KMS-11 (cell line): ENCODE measurements around the gene GRAMD4.

Experiments used
- H2AFZ ChIP-seq: fragments of 200-600 bp; sonication (generic); 2 replicates; pipeline ENCODE4 v1.6.1; 2016; ENCODE audit warnings: antibody characterized with exemption, mixed run types, low read depth
- H3K27ac ChIP-seq: fragments of 200-600 bp; sonication (generic); 2 replicates; pipeline ENCODE4 v1.6.1; 2016; ENCODE audit warnings: mild to moderate bottlenecking, mixed run types
- H3K27me3 ChIP-seq: fragments of 200-600 bp; sonication (generic); 2 replicates; pipeline ENCODE4 v1.6.1; 2017; ENCODE audit warnings: mild to moderate bottlenecking, low read depth, mixed run types, moderate library complexity; ENCODE audit not compliant: insufficient read depth
- H3K36me3 ChIP-seq: fragments of 200-600 bp; sonication (generic); 2 replicates; pipeline ENCODE4 v1.6.1; 2017; ENCODE audit warnings: mild to moderate bottlenecking, mixed run types; ENCODE audit not compliant: insufficient read depth
- H3K4me1 ChIP-seq: fragments of 200-600 bp; sonication (generic); 2 replicates; pipeline ENCODE4 v1.6.1; 2016; ENCODE audit warnings: mild to moderate bottlenecking, low read depth, mixed run types; ENCODE audit not compliant: poor library complexity, severe bottlenecking
- H3K4me2 ChIP-seq: fragments of 200-600 bp; sonication (generic); 2 replicates; pipeline ENCODE4 v1.7.0; 2016; ENCODE audit warnings: mild to moderate bottlenecking, mixed run types
- H3K4me3 ChIP-seq: fragments of 200-600 bp; sonication (generic); IDR thresholded peaks from 2 replicates; pipeline ENCODE4 v1.6.1; 2017; ENCODE audit warnings: low read depth, low read length, mixed read lengths; ENCODE audit not compliant: insufficient read depth
- H3K79me2 ChIP-seq: fragments of 200-600 bp; sonication (generic); 2 replicates; pipeline ENCODE4 v1.6.1; 2016; ENCODE audit warnings: low read depth, mixed run types; ENCODE audit not compliant: insufficient read depth
- H3K9ac ChIP-seq: fragments of 200-600 bp; sonication (generic); 2 replicates; pipeline ENCODE4 v1.6.1; 2016; ENCODE audit warnings: mild to moderate bottlenecking, mixed run types
- H4K20me1 ChIP-seq: fragments of 200-600 bp; sonication (generic); 2 replicates; pipeline ENCODE4 v1.6.1; 2016; ENCODE audit warnings: mild to moderate bottlenecking, mixed run types; ENCODE audit not compliant: insufficient read depth
- CTCF ChIP-seq: fragments of 200-600 bp; sonication (generic); conservative IDR thresholded peaks from 2 replicates; pipeline ENCODE4 v1.6.1; 2017; ENCODE audit warnings: low read depth, mild to moderate bottlenecking, antibody characterized with exemption, low read length, moderate library complexity, mixed read lengths

GRAMD4 gene

GRCh38 chr22:46600273-46600796 is 19.9 kb upstream of the GRAMD4 start:
- Histone ChIP-seq H3K27ac (no peak overlapping the region), H4K20me1 (no peaks in the 10 kb centered on the region), H3K4me1 (no peaks in the 10 kb centered on the region), H3K27me3 (no peaks in the 10 kb centered on the region), H3K4me2 (no peak overlapping the region), H2AFZ (no peak overlapping the region), H3K36me3 (no peaks in the 10 kb centered on the region), H3K79me2 (no peaks in the 10 kb centered on the region), H3K9ac (no peak overlapping the region), H3K4me3 (no peak overlapping the region)
- no peak for TF ChIP-seq CTCF

- Histone ChIP-seq H3K79me2 (no peaks in the 10 kb centered on the region), H3K9ac (no peak overlapping the region), H3K36me3 (no peaks in the 10 kb centered on the region), H3K27me3 (no peaks in the 10 kb centered on the region), H2AFZ (no peak overlapping the region), H3K4me3 (no peak overlapping the region), H3K4me1 (no peaks in the 10 kb centered on the region), H4K20me1 (no peaks in the 10 kb centered on the region), H3K27ac (no peak overlapping the region), H3K4me2 (no peak overlapping the region)
- no peak for TF ChIP-seq CTCF
These were observed 18.2 kb upstream of the GRAMD4 start for GRCh38 chr22:46602025-46602424.

GRCh38 chr22:46604306-46604690 is 15.9 kb upstream of the GRAMD4 start:
- Histone ChIP-seq H3K27me3 (no peaks in the 10 kb centered on the region), H3K4me3 (no peak overlapping the region), H3K4me2 (no peak overlapping the region), H3K4me1 (no peaks in the 10 kb centered on the region), H3K79me2 (no peaks in the 10 kb centered on the region), H3K36me3 (no peaks in the 10 kb centered on the region), H3K9ac (no peak overlapping the region), H4K20me1 (no peaks in the 10 kb centered on the region), H2AFZ (no peak overlapping the region), H3K27ac (no peak overlapping the region)
- no peak for TF ChIP-seq CTCF

- Histone ChIP-seq H3K4me2 (no peak overlapping the region), H3K9ac (no peak overlapping the region), H3K4me1 (no peaks in the 10 kb centered on the region), H3K27ac (no peak overlapping the region), H2AFZ (no peak overlapping the region), H3K36me3 (no peaks in the 10 kb centered on the region), H3K27me3 (no peaks in the 10 kb centered on the region), H3K79me2 (no peaks in the 10 kb centered on the region), H3K4me3 (no peak overlapping the region), H4K20me1 (no peaks in the 10 kb centered on the region)
- no peak for TF ChIP-seq CTCF
These were observed 15.1 kb upstream of the GRAMD4 start for GRCh38 chr22:46605117-46605516.

GRCh38 chr22:46606886-46607285 is 13.3 kb upstream of the GRAMD4 start:
- H4K20me1 ChIP-seq = no peaks in the 10 kb centered on the region
- H2AFZ ChIP-seq = no peak overlapping the region

More at GRCh38 chr22:46606886-46607285, 13.3 kb upstream of the GRAMD4 start:
- Histone ChIP-seq H3K27me3 (no peaks in the 10 kb centered on the region), H3K36me3 (no peaks in the 10 kb centered on the region), H3K9ac (no peak overlapping the region), H3K4me3 (no peak overlapping the region), H3K79me2 (no peaks in the 10 kb centered on the region), H3K4me1 (no peaks in the 10 kb centered on the region), H3K4me2 (no peak overlapping the region), H3K27ac (no peak overlapping the region)
- no peak for TF ChIP-seq CTCF
